Muscle of back (tissue), 11 donors: Measurements from ENCODE around the gene CMSS1. TPM values are rescaled to one million over a fixed set of nuclear protein-coding genes. Genes with fewer than 3 reads are reported as not detected.

Experiments
- DNase-seq, 3 donors: peaks; one replicate each; pipeline versions ENCODE4 v3.0.0 to v3.0.0-alpha.2; 2013
- polyA plus RNA-seq, 10 donors: library from polyadenylated mRNA; unstranded; fragments of 120-200 nt; gene quantifications; one replicate each; pipeline ENCODE4 v1.2.1, GENCODE V29; 2013; ENCODE audit not compliant: insufficient read length in 10 of 10

CMSS1 gene
- polyA plus RNA-seq, 10 donors: 26.9 to 37.8 (median 29.3) TPM

- DNase-seq: no peak
Observed at GRCh38 chr3:99954914-99955644, 137.4 kb downstream of the CMSS1 start.

DNA sequence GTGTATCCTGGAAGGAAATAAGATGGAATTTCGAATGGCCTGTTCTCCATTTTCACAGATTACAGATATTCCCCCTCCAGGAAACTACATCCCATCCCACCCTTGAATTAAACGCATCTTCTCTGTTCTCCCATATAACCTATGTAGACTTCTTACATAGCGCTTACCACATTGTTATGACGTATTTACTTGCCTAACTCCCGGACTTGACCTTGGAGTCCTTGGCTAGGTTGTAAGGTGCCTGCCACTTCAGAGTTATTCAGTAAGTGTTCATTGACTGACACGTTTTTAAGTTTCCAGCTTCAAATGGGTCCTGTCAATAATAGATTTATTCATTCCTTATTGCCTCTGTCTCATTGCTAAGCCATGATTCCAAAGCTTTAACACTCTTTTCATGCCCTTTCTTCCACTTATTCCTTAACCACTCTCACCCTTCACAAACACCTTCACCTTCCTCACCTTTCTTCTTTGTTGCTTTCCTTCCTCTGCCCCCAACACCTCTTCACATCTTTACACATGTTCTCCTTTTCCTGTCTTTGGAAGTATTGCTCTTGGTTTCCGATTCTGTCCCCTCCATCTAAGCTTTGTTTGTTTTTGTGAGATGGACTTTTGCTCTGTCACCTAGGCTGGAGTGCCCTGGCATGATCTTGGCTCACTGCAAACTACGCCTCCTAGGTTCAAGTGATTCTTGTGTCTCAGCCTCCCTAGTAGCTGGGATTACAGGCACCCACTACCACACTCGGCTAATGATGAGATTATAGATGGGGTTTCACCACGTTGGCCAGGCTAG is 138.3 kb downstream of the CMSS1 start:
- DNase-seq: no peak

DNA sequence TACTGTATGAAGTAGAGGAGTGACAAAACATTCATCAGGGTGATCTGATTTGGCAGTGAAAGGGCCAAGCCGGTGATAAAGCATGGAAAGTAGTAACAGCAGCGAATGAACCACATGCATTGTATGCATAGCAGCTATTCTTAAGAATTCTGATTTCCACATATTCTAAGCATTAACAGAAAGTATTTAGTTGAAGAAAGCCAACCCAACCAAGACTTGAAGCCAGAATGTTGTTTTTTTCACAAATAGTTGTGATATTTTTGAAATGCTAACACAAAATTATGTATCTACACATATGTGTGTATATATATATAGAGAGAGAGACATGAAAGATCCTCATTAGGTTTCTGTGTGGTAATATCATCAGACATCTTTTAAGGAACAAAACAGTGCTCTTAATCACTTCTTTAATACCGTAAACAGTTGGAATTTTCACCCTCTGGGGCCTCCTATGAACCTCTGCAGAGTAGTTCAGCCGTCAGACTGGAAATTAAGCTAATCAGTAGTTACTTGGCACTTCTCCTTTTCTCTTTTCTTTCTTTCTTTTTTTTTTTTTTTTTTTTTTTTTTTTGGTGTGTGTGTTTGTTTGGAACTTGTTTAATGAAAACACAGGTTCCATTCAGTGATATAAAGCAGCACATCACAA is 139.6 kb downstream of the CMSS1 start:
- peak in 2 of 3 donors; percentile 38 to 70 for DNase-seq

DNA sequence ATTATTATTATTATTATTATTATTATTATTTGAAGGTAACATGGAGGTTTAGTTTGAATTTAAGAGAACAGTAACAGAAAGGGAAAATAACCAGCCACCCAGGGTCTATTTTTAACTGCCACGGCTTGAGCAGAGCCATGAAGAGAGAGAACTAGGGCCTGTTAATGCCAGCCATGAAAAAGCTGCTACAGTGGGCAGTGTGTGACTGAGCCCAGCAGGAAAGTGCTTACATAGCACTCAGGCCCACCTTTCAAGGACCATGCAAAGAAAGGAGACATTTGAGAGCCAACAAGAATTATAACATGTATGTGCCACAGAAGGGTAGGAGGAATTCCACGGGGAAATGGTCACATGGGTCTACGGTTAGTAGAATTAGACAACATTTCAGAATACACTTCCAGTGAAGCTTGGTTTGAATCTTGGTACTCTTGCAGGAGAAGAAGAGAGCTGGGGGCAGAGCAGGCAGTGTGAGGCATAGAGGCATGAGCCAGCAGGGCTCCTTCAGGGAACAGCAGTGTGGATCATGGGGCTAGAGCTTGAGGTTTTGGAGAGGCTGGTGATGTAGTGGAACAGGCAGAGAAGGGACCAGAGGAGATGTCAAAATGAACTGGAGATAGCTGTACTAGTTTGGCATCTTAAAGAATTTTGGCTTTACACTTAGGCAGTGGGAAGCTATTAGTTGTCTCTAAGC is 140.7 kb downstream of the CMSS1 start:
- no peak for DNase-seq

GRCh38 chr3:99960123-99960878 is 142.6 kb downstream of the CMSS1 start:
- no peak for DNase-seq

GRCh38 chr3:99960941-99961340 is 143.3 kb downstream of the CMSS1 start:
- peak in 1 of 3 donors; percentile 81 for DNase-seq

DNA sequence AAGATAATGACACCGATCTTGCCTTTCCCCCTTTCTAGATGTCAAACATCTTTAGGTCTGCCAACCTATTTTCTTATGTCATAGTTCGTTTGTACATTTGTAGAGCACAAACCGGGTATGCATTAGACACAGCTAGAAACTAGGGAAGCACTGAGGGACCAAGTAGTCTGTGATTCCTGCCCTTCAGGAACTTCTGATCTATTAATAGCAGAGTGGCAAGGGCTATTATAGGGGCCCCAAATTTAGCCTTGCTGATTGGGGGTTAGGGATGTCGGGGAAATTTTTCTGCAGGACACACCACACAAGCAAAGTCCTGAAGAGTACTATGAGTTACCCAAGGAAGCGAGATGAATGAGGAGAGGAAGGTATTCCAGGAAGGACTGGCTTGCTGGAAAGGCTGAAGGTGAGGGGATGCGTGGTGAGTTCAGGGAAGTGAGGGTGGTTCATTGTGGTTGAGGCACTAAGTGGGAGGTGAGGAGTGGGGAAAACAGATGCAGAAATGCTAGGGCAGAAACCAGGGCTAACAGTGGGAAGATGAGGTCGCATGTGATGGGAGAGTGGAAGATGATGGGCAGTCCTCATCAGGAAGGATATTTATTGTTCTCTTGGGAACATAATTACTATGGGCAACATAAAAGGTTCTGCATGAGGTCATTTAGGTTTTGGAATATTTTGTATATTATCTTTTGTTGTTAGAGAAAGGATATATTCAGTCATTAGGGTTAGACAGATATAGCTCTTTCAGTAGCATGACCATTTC is 144.3 kb downstream of the CMSS1 start:
- DNase-seq: no peak

- DNase-seq: peak in 1 of 3 donors; percentile 52
Observed at GRCh38 chr3:99962703-99963102, 145.0 kb downstream of the CMSS1 start.

- DNase-seq: no peak
Observed at GRCh38 chr3:99965077-99965476, 147.4 kb downstream of the CMSS1 start.

DNA sequence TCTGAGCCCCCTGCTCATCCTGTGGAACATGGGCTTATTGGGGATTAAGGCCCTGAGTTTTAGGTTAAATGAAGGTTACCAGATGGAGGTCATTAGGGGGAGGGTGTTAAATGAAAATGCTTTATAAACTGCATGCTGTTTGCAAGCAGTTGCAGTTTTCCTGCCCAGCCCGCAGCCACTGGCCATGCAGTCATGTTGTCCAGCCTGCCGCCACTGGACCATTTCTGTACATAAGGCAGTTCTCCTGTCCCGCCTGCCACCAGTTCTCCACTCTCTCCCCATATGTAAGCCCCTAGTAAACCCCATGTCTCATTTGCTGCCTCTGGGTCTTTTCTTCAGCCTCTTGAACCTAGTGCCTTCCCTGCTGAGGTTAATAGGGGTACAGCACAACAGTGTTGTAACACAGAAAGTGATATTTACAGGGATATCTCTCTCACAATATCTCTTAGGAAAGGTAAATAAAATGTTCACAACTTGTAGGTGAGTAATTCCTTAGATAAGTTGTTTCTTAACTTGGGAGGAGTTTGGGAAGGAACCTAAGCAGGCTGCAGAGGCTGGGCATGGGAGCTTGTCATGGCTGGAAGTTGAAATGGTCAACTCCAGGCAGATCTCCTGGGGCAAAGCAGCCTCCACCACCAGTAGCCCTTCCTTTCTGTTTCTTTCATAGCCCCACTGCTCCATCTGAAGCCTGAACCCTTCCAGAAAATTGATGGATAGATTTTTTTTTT is 148.2 kb downstream of the CMSS1 start:
- no peak for DNase-seq

DNA sequence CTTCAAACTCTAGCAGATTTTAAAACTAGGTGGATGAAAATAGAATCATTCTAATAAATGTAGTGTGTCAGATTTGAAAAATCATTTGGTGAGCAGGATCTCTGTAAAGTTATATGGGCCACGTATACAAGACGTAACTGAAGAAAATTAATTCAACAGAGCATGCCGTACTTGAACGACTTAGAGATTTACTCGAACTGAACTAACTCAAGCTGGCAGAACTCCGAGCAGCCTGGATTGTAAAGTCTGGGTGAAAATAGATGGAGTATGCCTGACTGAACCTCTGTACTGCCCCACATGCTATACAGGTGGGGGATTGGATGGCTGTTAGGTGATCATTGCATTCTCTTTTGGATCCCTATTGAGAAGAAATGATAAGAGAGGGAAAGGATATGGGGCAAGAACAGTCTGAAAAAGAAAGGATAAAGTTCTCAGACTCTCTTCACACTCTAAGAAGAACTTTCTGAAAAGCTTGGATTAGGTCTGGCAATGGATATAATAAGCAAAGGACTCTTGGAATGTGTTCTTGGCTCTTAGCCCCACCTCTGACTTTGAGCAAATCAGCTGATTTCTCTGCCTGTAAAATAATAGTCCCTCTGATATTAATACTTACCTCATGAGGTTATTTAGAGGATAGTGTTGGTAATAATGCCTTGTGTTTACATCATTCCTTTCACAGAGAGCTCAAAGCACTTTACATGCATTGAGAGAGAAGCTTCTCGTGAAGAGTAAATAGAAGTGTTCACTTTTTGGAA is 149.2 kb downstream of the CMSS1 start:
- peak; percentile 70 to 88 (median 84) for DNase-seq

GRCh38 chr3:99967796-99968195 is 150.1 kb downstream of the CMSS1 start:
- peak in 1 of 3 donors; percentile 38 for DNase-seq

GRCh38 chr3:99969136-99969535 is 151.5 kb downstream of the CMSS1 start:
- DNase-seq: no peak

DNA sequence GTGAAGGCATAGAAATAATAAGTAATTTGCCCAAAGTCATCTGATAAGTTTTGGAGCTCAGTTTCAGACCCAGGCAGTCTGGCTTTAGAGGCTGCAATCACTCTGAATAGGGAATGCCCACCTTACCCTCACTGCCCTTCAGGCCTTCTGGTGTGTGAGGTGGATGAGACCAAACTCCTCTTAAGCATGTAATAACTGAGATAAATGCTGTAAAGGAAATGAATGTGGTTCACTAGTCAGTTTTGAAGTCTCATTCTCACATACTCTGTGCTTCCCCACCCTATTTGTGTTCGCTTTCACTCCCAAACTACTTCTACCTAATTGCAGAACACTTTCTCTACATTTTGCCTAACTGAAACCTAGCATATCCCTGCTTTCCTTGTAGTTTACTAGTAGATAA is 152.5 kb downstream of the CMSS1 start:
- no peak for DNase-seq

DNA sequence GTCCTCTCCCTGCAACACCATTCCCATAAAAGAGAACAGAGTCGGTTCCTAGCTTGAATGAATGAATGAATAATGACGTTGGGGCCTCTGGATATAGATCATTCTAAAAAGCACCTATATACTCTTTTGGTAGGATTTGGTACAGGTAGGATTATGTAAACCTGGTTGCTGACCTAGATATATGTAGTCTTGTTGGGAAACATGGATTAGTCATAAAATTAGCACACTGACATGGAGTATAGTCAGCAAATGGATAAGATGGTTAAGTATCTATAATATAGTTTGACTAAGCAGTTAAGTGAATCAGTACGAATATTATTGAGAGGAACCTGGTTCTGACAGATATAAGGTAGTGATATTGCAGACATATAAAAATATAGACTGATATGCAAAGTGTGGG is 154.1 kb downstream of the CMSS1 start:
- no peak for DNase-seq

DNA sequence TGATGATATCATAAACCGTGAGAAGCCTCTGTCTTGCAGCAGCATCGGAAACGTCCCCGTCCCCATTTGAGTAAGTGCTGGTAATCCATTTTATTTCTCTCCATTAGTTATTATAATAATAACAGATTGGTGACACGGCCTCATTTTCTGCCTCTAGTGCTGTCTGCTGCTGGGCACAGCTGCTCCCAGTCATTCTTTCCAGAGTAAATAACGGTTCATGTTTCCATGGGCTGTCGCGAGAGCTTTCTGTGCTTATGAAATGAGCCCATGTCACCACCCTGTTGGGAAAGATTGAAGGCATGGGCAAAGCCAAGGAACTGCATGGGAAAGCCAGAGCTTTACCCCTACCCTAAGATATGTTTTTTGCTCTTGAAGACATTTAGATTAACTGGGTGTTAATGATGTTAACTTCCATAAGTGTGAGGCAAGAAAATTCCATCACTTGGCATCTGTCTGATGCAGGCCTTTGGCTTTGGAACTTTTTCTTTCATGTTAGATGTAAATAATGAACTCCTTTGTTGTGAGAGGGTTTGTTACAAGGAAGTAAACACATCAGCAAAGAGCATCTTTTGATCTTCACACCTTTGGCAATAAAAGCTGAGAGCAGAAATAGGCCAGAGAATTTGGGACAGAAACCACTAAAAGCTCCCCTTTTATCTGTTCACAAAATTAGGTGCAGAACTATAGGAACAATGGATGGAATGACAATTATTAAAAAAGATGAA is 154.9 kb downstream of the CMSS1 start:
- DNase-seq: no peak

- DNase-seq: no peak
Observed at GRCh38 chr3:99974989-99975388, 157.3 kb downstream of the CMSS1 start.

GRCh38 chr3:99976584-99976983 is 158.9 kb downstream of the CMSS1 start:
- DNase-seq: no peak
